Thyroid gland (tissue), 4 donors: ENCODE measurements around the gene MOV10. TPM values are rescaled to one million over a fixed set of nuclear protein-coding genes. Genes with fewer than 3 reads are reported as not detected.

Experiments
- DNase-seq, 2 donors: peaks; one replicate each; pipeline ENCODE4 v3.0.0-alpha.2; 2019
- H3K27ac ChIP-seq, 3 donors: fragments of 200-600 bp; sonication (generic); 1 replicate in 2 of 3; 2 replicates in 1 of 3; pipeline ENCODE4 v1.5.1; 2016 to 2019; ENCODE audit warnings: mild to moderate bottlenecking in 1 of 3, moderate library complexity in 1 of 3
- H3K27me3 ChIP-seq: fragments of 200-600 bp; sonication (generic); one replicate; pipeline ENCODE4 v1.5.1; 2019
- H3K36me3 ChIP-seq, 2 donors: fragments of 200-600 bp; sonication (generic); one replicate each; pipeline ENCODE4 v1.5.1; 2016 to 2019
- H3K4me1 ChIP-seq, 2 donors: fragments of 200-600 bp; sonication (generic); one replicate each; pipeline ENCODE4 v1.5.1; 2017 to 2019
- H3K4me3 ChIP-seq, 3 donors: fragments of 200-600 bp; sonication (generic); replicated peaks in 1 of 3; 1 replicate in 2 of 3; 2 replicates in 1 of 3; pipeline ENCODE4 v1.5.1; 2016; ENCODE audit warnings: mild to moderate bottlenecking in 1 of 3
- H3K9me3 ChIP-seq: fragments of 200-600 bp; sonication (generic); one replicate; pipeline ENCODE4 v1.5.1; 2017
- CTCF ChIP-seq, 6 experiments: fragments of 200-600 bp in 3 of 6; fragments of 450-650 bp in 3 of 6; sonication (generic) in 3 of 6; IDR thresholded peaks; one replicate each; pipeline ENCODE4 v1.5.1; 2016 to 2019; ENCODE audit warnings: antibody characterized with exemption in 6 of 6, mild to moderate bottlenecking in 2 of 6, inconsistent platforms in 1 of 6, moderate library complexity in 1 of 6
- POLR2A ChIP-seq, 2 donors: fragments of 450-650 bp; IDR thresholded peaks; one replicate each; pipeline ENCODE4 v1.6.1; 2017; ENCODE audit warnings: antibody characterized with exemption in 2 of 2, mild to moderate bottlenecking in 2 of 2, moderate library complexity in 1 of 2
- WGBS, 2 donors: methylation state at CpG; one replicate each; pipeline ENCODE4 v1.1.5; 2017; 5-methylcytosine and 5-hydroxymethylcytosine counted together
- intact Hi-C: fragments of 100-400 bp; cut with DNase I; formaldehyde crosslinking; loops from one replicate; pipeline ENCODE4 v1.15.1; 2023
- total RNA-seq, 4 donors: library from RNA; depleted of rRNA; stranded (reverse); fragments of >200 nt; gene quantifications; one replicate each; pipeline ENCODE4 v1.2.3, GENCODE V29; 2016

MOV10 gene
- total RNA-seq, 4 donors from 2014 or later, result 20.2 to 27.7 (median 27.5) TPM

GRCh38 chr1:112651205-112651604 lies 23.3 kb upstream of the MOV10 start:
- DNase-seq, result no peak
- Histone ChIP-seq H3K4me1 (no peaks in the 10 kb centered on the region), H3K27ac (no peak overlapping the region), H3K27me3 (no peaks in the 10 kb centered on the region), H3K4me3 (no peak overlapping the region), H3K36me3 (peaks cover 4 to 14% of the 10 kb centered on the region in 2 donors), H3K9me3 (no peaks in the 10 kb centered on the region)
- TF ChIP-seq CTCF (IDR thresholded peaks at IDR 0.05) (no peak), POLR2A (IDR thresholded peaks at IDR 0.05) (no peak)
- 90 to 100% methylated on average over 1 of the region's 1 CpG for WGBS, 2 donors
- intact Hi-C loops, result no loop called here

GRCh38 chr1:112665857-112666256 lies 8.6 kb upstream of the MOV10 start:
- no peak overlapping the region for H3K27ac ChIP-seq
- WGBS, 2 donors, result 92 to 95% methylated on average over 3 of the region's 3 CpGs
- no peaks in the 10 kb centered on the region for H3K9me3 ChIP-seq
- no peaks in the 10 kb centered on the region for H3K27me3 ChIP-seq
- peaks cover 31 to 58% of the 10 kb centered on the region in 2 donors for H3K36me3 ChIP-seq
- intact Hi-C loops, result no loop called here
- no peak for TF ChIP-seq POLR2A (IDR thresholded peaks at IDR 0.05)
- TF ChIP-seq CTCF (IDR thresholded peaks at IDR 0.05), result no peak
- no peak overlapping the region for H3K4me3 ChIP-seq
- no peaks in the 10 kb centered on the region for H3K4me1 ChIP-seq
- DNase-seq, result no peak

DNA sequence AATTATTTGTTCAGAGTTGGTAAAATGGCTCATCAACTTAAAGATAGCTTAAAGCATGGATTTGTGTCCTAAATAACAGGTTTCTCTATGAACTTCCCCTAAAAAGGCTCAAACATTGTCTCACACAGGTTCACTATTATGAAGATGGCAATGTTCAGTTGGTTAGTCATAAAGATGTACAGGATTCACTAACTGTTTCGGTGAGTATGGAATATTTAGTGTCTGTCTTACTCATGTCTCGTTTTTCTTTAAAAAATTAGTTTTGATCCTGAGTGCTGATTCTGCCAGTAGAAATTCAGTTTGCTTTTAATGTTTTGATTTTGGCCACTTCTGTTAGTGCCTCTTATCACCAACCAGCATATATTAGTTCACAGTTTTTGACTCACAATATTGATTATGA lies 7.5 kb upstream of the MOV10 start:
- H3K9me3 ChIP-seq, result no peaks in the 10 kb centered on the region
- no peaks in the 10 kb centered on the region for H3K27me3 ChIP-seq
- no peak overlapping the region for H3K27ac ChIP-seq
- DNase-seq, result no peak
- no peaks in the 10 kb centered on the region for H3K4me1 ChIP-seq
- 90 to 96% methylated on average over 2 of the region's 2 CpGs for WGBS, 2 donors
- peaks cover 20 to 50% of the 10 kb centered on the region in 2 donors for H3K36me3 ChIP-seq
- intact Hi-C loops, result no loop called here
- TF ChIP-seq POLR2A (IDR thresholded peaks at IDR 0.05), result no peak
- TF ChIP-seq CTCF (IDR thresholded peaks at IDR 0.05), result no peak
- H3K4me3 ChIP-seq, result no peak overlapping the region

- Histone ChIP-seq H3K4me1 (peaks cover 4 to 15% of the 10 kb centered on the region in 2 donors), H3K27ac (no peak overlapping the region), H3K36me3 (peaks cover 19 to 29% of the 10 kb centered on the region in 2 donors), H3K9me3 (no peaks in the 10 kb centered on the region), H3K27me3 (no peaks in the 10 kb centered on the region), H3K4me3 (no peak overlapping the region)
- no peak for DNase-seq
- 81 to 83% methylated on average over 2 of the region's 2 CpGs for WGBS, 2 donors
- intact Hi-C loops, result no loop called here
- no peak for TF ChIP-seq POLR2A (IDR thresholded peaks at IDR 0.05)
- TF ChIP-seq CTCF (IDR thresholded peaks at IDR 0.05), result no peak
Observed at GRCh38 chr1:112672009-112672408, 2.5 kb upstream of the MOV10 start.

GRCh38 chr1:112672842-112673241 lies 1.6 kb upstream of the MOV10 start:
- Histone ChIP-seq H3K4me3 (no peak overlapping the region), H3K36me3 (peaks cover 13 to 20% of the 10 kb centered on the region in 2 donors), H3K9me3 (no peaks in the 10 kb centered on the region), H3K27me3 (no peaks in the 10 kb centered on the region), H3K4me1 (peaks cover 4 to 15% of the 10 kb centered on the region in 2 donors), H3K27ac (peak overlapping the region in 1 of 3 donors; percentile 79)
- TF ChIP-seq CTCF (IDR thresholded peaks at IDR 0.05), result no peak
- TF ChIP-seq POLR2A (IDR thresholded peaks at IDR 0.05), result no peak
- WGBS, 2 donors, result 95 to 96% methylated on average over 1 of the region's 1 CpG
- intact Hi-C loops, result no loop called here
- DNase-seq, result no peak
